ENCODE measurements around the gene PBX4. TPM values are rescaled to one million over a fixed set of nuclear protein-coding genes. Genes with fewer than 3 reads are reported as not detected.

The PBX4 gene
- total and polyA plus RNA-seq, 10 of the 15 experiments (the other 5 are each of a cell fraction or from before 2014, with no cell fraction given), result 0.18 to 17.3 (median 4.2) TPM

- SMC1A ChIA-PET (ENCODE audit: uncharacterized antibody, unreplicated experiment), result no interaction called here
- BruUV-seq (replicated peaks), result no TSS peak
- 93% methylated on average over 10 of the region's 10 CpGs for WGBS (ENCODE audit: insufficient coverage, insufficient replicate concordance, low lambda C conversion rate, missing lambda C conversion rate)
- no peak for TF ChIP-seq KLF5 (IDR thresholded peaks at IDR 0.05; ENCODE audit: partially characterized antibody)
- TF ChIP-seq ZNF274 (IDR thresholded peaks at IDR 0.05; ENCODE audit: insufficient read depth, insufficient read length), result no peak
- TF ChIP-seq CEBPB (IDR thresholded peaks at IDR 0.05; ENCODE audit: borderline replicate concordance in 1 of 2, low read depth in 2 of 2, low read length in 2 of 2), result no peak
- TF ChIP-seq E2F4 (IDR thresholded peaks at IDR 0.05; ENCODE audit: low read depth, low read length), result no peak
- TF ChIP-seq PAX8 (IDR thresholded peaks at IDR 0.05), result no peak
- TF ChIP-seq ATF2 (IDR thresholded peaks at IDR 0.05; ENCODE audit: low read length), result no peak
- TF ChIP-seq GABPA (IDR thresholded peaks at IDR 0.05; ENCODE audit: low read depth), result no peak
- no peak for TF ChIP-seq WRNIP1 (IDR thresholded peaks at IDR 0.05; ENCODE audit: borderline replicate concordance, low read depth, low read length)
- no peak for TF ChIP-seq LARP7 (IDR thresholded peaks at IDR 0.05)
- TF ChIP-seq NR2F1 (conservative IDR thresholded peaks at IDR 0.05), result no peak
- no peak for TF ChIP-seq POU2F2 (IDR thresholded peaks at IDR 0.05; ENCODE audit: borderline replicate concordance, low read depth, low read length)
- no peak for TF ChIP-seq JUNB (IDR thresholded peaks at IDR 0.05)
- no peak for TF ChIP-seq SMC3 (IDR thresholded peaks at IDR 0.05; ENCODE audit: borderline replicate concordance, low read length)
- TF ChIP-seq RAD21 (IDR thresholded peaks at IDR 0.05; ENCODE audit: insufficient read depth, low read depth, low read length), result no peak
- no peak for TF ChIP-seq ZNF622 (IDR thresholded peaks at IDR 0.05)
- TF ChIP-seq CTCF (IDR thresholded peaks at IDR 0.05 in 2 of 3, conservative IDR thresholded peaks at IDR 0.05 in 1 of 3; ENCODE audit: control insufficient read depth in 2 of 3, extremely low read depth in 1 of 3, insufficient read depth in 1 of 3, low read depth in 3 of 3, low read length in 3 of 3), result no peak
- no peak for TF ChIP-seq SUPT20H (IDR thresholded peaks at IDR 0.05; ENCODE audit: borderline replicate concordance, control insufficient read depth, low read depth, low read length)
- Histone ChIP-seq H3K27ac (ENCODE audit: control insufficient read depth, insufficient read depth) (no peak overlapping the region), H3K4me3 (no peak overlapping the region), H3K9me3 (replicated peaks; ENCODE audit: control insufficient read depth, insufficient read depth, low read length) (no peaks in the 10 kb centered on the region), H4K20me1 (ENCODE audit: control insufficient read depth, insufficient read depth) (no peaks in the 10 kb centered on the region), H3K79me2 (ENCODE audit: control insufficient read depth, insufficient read depth, low read length) (peaks cover 26% of the 10 kb centered on the region), H3K36me3 (ENCODE audit: control insufficient read depth in 2 of 2, insufficient read depth in 2 of 2, low read length in 1 of 2) (peaks cover 37 to 58% of the 10 kb centered on the region in 2 experiments), H2AFZ (ENCODE audit: control insufficient read depth, low read depth, low read length) (no peak overlapping the region), H3K9ac (ENCODE audit: control insufficient read depth, insufficient read depth, low read length) (no peak overlapping the region), H3K4me2 (ENCODE audit: control insufficient read depth, insufficient read depth) (no peak overlapping the region), H3K27me3 (replicated peaks in 1 of 2; ENCODE audit: control insufficient read depth in 2 of 2, insufficient read depth in 2 of 2, low read length in 1 of 2) (no peaks in the 10 kb centered on the region), H3K4me1 (ENCODE audit: control insufficient read depth, insufficient read depth, low read length) (peaks cover 3% of the 10 kb centered on the region; the same call in 1 of the 2 replicates)
- RAD21 ChIA-PET (ENCODE audit: unreplicated experiment), result no interaction called here
- CTCF ChIA-PET, result no interaction called here
- in situ Hi-C loops (cut with MboI), result no loop called here
- no peak for ATAC-seq
- intact Hi-C loops (cut with micrococcal nuclease; ENCODE audit: unreplicated experiment), result no loop called here
- no peak for DNase-seq (ENCODE audit: low read depth, low spot score)
- POLR2A ChIA-PET, result no interaction called here
- FAIRE-seq, result no peak
These were observed 38.9 kb upstream of the PBX4 start for GRCh38 chr19:19657397-19657783.
